ENCODE data around the gene UGT2B17. TPM values are rescaled to one million over a fixed set of nuclear protein-coding genes. Genes with fewer than 3 reads are reported as not detected.

UGT2B17 gene
- total and polyA plus RNA-seq, 2 of the 13 experiments (the other 11 are each of a cell fraction or from before 2014, with no cell fraction given) = not detected

- peaks cover 30% of the 10 kb centered on the region for H3K4me1 ChIP-seq (ENCODE audit: insufficient read depth, low read length)
- no peak for FAIRE-seq
- intact Hi-C loops (cut with micrococcal nuclease; ENCODE audit: unreplicated experiment) = no loop called here
- in situ Hi-C loops (cut with HindIII; ENCODE audit: extremely low pct_ligation_motif_present, low pct_unique_long_range_greater_than_20kb) = no loop called here
- DNase-seq (ENCODE audit: low spot score) = peak; percentile 65
- H3K9ac ChIP-seq (ENCODE audit: insufficient read depth, low read depth, low read length) = no peak overlapping the region
- H3K9me3 ChIP-seq (ENCODE audit: low read length) = no peaks in the 10 kb centered on the region
- no peaks in the 10 kb centered on the region for H3K36me3 ChIP-seq (replicated peaks in 1 of 2; ENCODE audit: control insufficient read depth in 1 of 2, insufficient read depth in 2 of 2, low read length in 2 of 2)
- CTCF ChIA-PET (ENCODE audit: low intra/inter-chr PET ratio, low total read pairs) = no interaction called here
- no peaks in the 10 kb centered on the region for H3K27me3 ChIP-seq (ENCODE audit: control insufficient read depth in 1 of 2, insufficient read depth in 2 of 2, low read length in 2 of 2)
- H4K20me1 ChIP-seq (ENCODE audit: insufficient read depth, low read length) = no peaks in the 10 kb centered on the region
- H2AFZ ChIP-seq (ENCODE audit: low read length) = no peak overlapping the region
- no TSS peak for BruUV-seq (replicated peaks)
- no peaks in the 10 kb centered on the region for H3K79me2 ChIP-seq (ENCODE audit: insufficient read depth, low read length)
- POLR2A ChIA-PET = no interaction called here
- WGBS (ENCODE audit: low lambda C conversion rate) = 49% methylated on average over 2 of the region's 2 CpGs
- no peak overlapping the region for H3K4me3 ChIP-seq (replicated peaks in 1 of 3; ENCODE audit: insufficient read depth in 1 of 3, low read depth in 2 of 3, low read length in 3 of 3)
- H3K27ac ChIP-seq (ENCODE audit: extremely low read length, insufficient read depth, low read length) = no peak overlapping the region
- H3K4me2 ChIP-seq (ENCODE audit: low read depth, low read length) = no peak overlapping the region
- 0 out of 3 replicates have a peak, but pooled peaks have one; percentile 36 for ATAC-seq
- TF ChIP-seq ZNF468 (CRISPR knock-in tag; IDR thresholded peaks at IDR 0.05) (no peak), NCOR1 (IDR thresholded peaks at IDR 0.05; ENCODE audit: borderline replicate concordance, low read length) (peak; percentile 22; the same call in 1 of the 2 replicates), ZNF276 (CRISPR knock-in tag; IDR thresholded peaks at IDR 0.05; ENCODE audit: low read depth) (no peak), ZUFSP (CRISPR knock-in tag; IDR thresholded peaks at IDR 0.05; ENCODE audit: borderline replicate concordance) (no peak), SMARCC2 (IDR thresholded peaks at IDR 0.05) (no peak), ETV6 (CRISPR knock-in tag; conservative IDR thresholded peaks at IDR 0.05) (no peak), ZNF547 (CRISPR knock-in tag; IDR thresholded peaks at IDR 0.05) (no peak), ZNF616 (CRISPR knock-in tag; IDR thresholded peaks at IDR 0.05; ENCODE audit: low read depth) (no peak), ZNF644 (CRISPR knock-in tag; IDR thresholded peaks at IDR 0.05; ENCODE audit: low read depth) (peak; percentile 72), BCL6 (CRISPR knock-in tag; IDR thresholded peaks at IDR 0.05) (peak; percentile 34; the same call in 1 of the 2 replicates), RXRB (CRISPR knock-in tag; IDR thresholded peaks at IDR 0.05; ENCODE audit: borderline replicate concordance) (0 out of 2 replicates have a peak, but pooled peaks have one; percentile 45), HNF4A (CRISPR knock-in tag; IDR thresholded peaks at IDR 0.05) (peak; percentile 73), TERF1 (CRISPR knock-in tag; IDR thresholded peaks at IDR 0.05) (no peak), ARID5B (CRISPR knock-in tag; IDR thresholded peaks at IDR 0.05) (0 out of 2 replicates have a peak, but pooled peaks have one; percentile 23), TEAD3 (CRISPR knock-in tag; optimal IDR thresholded peaks at IDR 0.05; ENCODE audit: borderline replicate concordance) (peak; percentile 55), ZNF296 (CRISPR knock-in tag; conservative IDR thresholded peaks at IDR 0.05) (no peak), CHD2 (IDR thresholded peaks at IDR 0.05; ENCODE audit: low read depth, low read length) (no peak)
These were observed 21.4 kb upstream of the UGT2B17 start for GRCh38 chr4:68597482-68597881.

All from HepG2 (cell line).